Stimulated activated CD4-positive, alpha-beta T cell treated with anti-CD3 and anti-CD28 coated beads, TNF-alpha, amount 100 ng/mL, for 4 hours (primary cell): ENCODE measurements around the gene F12.
"Not testable (repeated sequence)": the region's sequence is repeated elsewhere in the genome, so short reads cannot be mapped to it uniquely, and the experiment has no call there.

Experiments used
- DNase-seq, 3 experiments: peaks; one replicate each; pipeline ENCODE4 v3.0.0-alpha.2; 2020; ENCODE audit warnings: low read depth in 3 of 3

The F12 gene

DNA sequence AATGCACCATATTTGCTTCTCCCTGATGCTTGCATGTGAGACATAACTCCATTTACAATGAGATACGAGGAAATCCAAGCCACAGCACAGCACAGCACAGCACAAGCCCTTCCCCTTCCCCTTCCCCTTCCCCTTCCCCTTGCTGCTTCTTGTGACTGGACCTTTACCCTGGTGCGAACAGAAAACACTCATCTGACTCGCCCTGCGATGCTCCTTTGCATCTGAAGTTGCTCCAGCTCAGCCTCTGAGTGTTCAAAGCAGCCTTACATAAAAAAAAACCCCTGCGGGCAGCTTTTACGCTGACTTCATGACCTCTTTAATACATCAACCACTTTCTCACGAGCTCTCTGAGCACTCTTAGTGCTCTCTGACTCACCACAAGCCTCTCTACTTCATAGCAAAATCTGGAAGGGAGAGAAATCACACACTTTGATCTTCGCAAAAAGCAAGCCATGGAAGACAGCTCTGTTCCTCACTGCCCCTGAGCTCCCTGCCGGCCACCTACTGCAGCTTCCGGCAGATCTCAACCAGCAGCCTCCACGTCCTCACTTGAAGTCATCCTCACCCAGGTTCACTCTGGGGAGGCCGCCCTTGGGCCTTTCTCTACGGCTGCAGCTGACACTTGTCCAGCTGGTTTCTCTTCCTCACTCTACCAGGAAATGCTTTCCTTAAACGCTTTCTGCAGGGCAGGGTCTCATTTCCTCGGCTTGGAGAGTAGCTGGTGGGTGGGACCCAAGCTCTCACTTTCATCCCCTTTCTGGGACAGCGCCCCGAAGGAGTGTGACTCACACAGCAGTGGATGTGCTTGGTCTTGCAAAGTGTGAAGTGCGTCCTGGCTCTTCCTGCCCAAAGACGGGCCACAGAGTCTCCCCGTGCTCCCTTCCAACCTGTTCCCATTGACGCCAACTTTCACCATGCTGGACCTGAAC is 19.9 kb downstream of the F12 start:
- DNase-seq = no peak

GRCh38 chr5:177388521-177389052 is 20.8 kb downstream of the F12 start:
- no peak for DNase-seq

- DNase-seq = no peak
These were observed 22.0 kb downstream of the F12 start for GRCh38 chr5:177387405-177387804.

- DNase-seq = no peak
These were observed 22.8 kb downstream of the F12 start for GRCh38 chr5:177386542-177386941.

GRCh38 chr5:177385720-177386119 is 23.6 kb downstream of the F12 start:
- no peak for DNase-seq

- no peak for DNase-seq
These were observed 25.2 kb downstream of the F12 start, which contains the start of gene SLC34A1 for GRCh38 chr5:177384134-177384533. Gene SLC34A1 (plus strand): TSS chr5:177384434. CDS start chr5:177385742, 1,308 bp downstream.

DNA sequence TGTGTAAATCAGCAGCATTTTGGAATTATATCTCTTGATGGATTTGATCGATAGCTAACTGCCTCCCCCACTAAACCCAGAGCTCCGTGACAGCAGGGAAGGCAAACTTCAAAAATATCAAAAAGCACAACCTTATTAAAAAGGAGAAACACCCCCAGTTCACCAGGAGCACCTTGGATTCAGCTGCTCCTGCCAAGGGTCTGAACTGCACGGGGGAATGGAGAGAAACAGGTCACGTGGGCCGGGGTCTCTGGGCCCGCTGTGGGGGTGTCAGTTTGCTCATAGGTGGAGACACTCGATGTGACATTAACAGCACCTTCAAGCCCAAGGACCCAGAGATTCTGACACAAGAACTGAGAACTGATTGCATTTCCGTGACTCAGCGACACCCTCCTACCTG is 26.2 kb downstream of the F12 start:
- no peak for DNase-seq

DNA sequence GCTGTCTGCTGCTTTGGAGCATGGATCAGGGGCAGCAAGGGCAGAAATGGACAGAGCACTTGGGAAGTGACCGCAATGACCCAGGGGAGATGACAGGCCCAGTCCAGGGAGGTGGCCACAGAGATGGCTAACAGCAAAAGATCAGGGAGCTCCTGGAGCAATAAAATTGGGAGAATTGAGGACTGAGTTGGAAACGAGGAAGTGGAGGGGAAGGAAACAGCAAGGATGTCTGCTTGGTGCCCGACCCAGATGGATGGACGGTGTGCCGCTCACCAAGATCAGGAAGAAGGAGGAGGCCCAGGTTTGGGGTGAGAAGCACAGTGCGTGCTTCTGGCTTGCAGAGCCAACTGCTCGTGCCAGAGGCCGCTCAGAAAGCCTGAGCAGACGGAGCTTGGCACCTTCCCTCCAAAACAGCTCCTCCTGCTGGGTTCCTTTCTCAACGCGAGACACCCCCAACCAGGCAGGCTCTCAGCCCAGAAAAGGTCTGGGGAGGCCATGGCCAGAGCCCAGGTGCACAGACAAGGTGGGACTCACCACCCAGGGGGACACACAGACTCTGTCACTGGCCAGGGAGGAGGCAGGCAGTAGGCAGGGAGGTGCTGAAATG is 26.8 kb downstream of the F12 start:
- DNase-seq = no peak

DNA sequence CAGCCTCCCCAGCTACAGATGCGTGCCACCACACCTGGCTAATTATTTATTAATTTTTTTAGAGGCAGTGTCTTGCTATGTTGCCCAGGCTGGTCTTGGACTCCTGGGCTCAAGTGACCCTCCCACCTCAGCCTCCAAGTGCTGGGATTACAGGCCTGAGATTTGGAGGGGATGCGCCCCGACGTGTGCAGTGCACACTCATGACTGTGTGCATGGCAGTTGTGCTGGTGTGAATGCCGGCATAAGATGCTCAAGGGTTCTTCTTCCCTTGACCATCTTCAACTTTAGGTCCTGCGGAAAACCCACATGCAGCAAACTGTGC is 28.6 kb downstream of the F12 start:
- no peak for DNase-seq

DNA sequence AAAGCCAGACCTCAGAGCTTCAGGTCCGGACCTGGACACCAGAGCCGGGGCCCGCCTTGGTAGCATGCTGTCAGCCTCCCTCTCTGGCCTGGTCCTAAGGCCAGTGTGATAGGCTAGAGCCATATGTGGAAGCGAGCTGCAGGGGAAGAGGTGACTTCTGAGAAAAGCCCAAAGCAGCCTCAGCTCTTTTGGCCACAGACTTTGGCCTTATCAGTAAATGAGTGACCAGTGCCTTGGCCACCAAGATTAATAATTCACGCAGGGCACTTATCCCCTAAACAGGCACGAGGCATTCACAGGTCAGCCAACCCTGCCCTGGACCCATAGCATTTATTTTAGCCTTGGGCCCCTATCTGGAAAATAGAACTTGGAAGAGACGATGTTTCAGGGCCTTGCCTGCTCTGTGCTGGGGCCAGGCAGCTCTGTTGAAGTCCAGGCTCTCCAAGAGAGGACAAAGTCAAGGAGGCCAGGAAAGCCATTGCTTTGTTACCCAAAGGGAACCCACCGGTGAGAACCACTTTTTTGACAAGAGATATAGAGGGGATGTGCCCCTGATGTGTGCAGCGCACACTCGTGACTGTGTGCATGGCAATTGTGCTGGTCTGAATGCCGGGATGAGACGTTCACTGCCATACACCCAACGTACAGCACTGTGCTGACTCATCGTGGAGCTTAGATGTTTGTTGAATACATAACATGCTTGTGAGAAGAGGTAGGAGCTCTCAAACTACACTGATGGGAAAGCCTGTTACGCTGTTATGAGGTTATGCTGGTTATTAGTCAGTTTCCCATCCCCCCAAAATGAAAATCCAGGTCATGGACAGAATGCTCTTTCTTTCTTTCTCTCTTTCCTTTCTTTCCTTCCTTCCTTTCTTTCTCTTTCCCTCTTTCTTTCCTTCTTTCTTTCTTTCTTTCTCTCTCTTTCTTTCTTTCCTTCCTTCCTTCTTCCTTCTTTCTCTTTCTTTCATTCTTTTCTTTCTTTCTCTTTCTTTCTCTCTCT is 30.2 kb downstream of the F12 start:
- DNase-seq = no peak

GRCh38 chr5:177377851-177378776 is 31.2 kb downstream of the F12 start:
- no peak for DNase-seq

DNA sequence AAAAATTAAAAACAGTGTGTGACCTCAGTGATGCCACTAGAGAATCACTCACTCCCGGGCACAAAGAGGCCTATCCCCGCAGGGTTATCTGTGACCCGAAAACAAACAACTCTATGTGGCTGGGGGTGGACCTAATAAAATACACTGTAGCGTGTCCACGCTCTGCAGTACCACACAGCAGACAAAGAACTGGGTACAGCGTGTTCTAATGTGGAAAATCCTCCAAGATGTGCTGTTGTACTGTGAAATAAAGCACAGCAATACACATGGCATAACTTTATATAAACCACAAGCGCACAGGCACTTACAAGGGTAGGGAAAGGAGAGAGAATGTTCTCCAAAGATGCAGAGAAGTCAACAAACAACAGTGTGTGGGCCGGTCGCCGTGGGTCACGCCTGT is 33.3 kb downstream of the F12 start:
- no peak for DNase-seq

DNA sequence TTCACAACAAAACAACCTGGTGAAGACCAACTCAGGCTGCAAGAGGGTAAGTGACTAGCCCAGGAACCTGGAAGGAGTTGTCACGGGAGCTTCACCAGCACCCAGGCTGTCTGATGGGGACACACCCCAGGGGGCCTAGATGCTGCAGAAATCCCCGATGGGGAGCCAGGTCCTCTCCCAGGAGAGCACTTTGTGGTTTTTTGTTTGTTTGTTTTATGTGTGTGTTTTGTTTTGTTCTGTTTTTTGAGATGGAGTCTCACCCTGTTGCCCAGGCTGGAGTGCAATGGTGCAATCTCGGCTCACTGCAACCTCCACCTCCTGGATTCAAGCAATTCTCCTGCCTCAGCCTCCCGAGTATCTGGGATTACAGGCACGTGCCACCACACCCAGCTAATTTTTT is 33.8 kb downstream of the F12 start:
- DNase-seq = not testable (repeated sequence)

DNA sequence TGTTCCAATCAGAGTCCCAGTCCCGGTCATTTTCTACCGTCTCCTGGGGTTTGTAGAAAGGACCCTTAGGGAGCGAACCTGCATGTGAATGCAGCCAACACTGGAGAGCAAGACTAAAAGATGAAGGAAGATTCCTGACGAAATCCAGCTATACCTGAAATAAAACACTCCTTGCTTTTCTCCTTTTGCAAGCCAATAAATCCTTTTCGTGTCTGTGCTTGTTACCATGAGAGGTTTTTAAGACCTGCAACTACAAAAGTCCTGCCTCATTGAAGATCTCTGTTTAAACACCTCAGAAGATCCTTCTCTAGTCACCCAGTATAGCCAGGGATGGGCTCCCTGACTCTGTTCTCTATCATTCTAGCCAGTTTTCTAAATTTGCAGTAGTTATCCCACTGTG is 35.2 kb downstream of the F12 start:
- DNase-seq = no peak

GRCh38 chr5:177373806-177374205 is 35.6 kb downstream of the F12 start:
- no peak for DNase-seq

- DNase-seq = no peak
These were observed 36.5 kb downstream of the F12 start for GRCh38 chr5:177372910-177373309.

GRCh38 chr5:177372034-177372896 is 37.1 kb downstream of the F12 start:
- DNase-seq = no peak

DNA sequence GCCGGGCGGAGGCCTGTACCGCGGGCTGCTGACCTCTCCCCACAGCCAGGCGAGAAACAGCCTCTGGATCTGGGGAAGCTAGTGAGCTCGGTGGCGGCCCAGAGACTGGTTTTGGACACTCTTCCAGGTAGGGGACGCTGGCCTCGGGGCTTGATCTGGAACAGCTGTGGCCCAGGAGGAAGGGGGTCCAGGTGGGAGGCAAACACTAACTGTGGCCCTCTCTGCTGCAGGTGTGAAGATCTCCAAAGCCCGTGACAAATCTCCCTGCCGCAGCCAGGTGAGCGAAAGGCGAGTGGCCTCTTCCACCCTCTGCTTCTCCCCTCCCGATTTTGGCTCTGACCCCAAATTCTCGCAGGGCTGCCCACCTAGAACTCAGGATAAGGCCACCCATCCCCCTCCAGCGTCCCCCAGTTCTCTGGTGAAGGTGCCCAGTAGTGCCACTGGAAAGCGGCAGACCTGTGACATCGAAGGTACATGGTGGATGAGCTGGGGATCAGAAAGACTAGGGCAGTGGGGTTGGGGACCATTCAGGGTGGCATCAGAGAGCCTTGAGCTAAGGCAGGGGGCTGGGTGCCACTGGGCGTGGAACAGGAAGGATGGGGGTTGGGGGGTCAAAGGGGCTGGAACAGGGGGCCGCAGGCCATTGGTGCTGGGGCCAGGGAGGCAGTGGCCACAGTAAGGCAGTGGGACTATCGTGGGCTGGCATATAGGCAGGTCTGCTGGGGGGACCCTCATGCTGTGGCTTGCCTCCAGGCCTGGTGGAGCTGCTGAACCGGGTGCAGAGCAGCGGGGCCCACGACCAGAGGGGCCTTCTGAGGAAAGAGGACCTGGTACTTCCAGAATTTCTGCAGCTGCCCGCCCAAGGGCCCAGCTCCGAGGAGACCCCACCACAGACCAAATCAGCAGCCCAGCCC is 38.0 kb downstream of the F12 start:
- no peak for DNase-seq
